Progenitor cell of endocrine pancreas (in vitro differentiated cells): ENCODE data around the gene KLHL13. TPM values are rescaled to one million over a fixed set of nuclear protein-coding genes. Genes with fewer than 3 reads are reported as not detected.

ENCODE experiments used
- DNase-seq: peaks from one replicate; pipeline ENCODE4 v3.0.0; 2021; ENCODE audit warnings: low spot score; ENCODE audit not compliant: unreplicated experiment
- H3K27ac Mint-ChIP-seq: 2 replicates; pipeline ENCODE4 v1.8.0; 2021; ENCODE audit warnings: mild to moderate bottlenecking, moderate library complexity, mixed read lengths
- H3K27me3 Mint-ChIP-seq: 2 replicates; pipeline ENCODE4 v1.8.0; 2021; ENCODE audit warnings: mixed read lengths
- H3K36me3 Mint-ChIP-seq: 2 replicates; pipeline ENCODE4 v1.8.0; 2022; ENCODE audit warnings: mixed read lengths; ENCODE audit not compliant: insufficient read depth
- H3K4me1 Mint-ChIP-seq: 2 replicates; pipeline ENCODE4 v1.8.0; 2021; ENCODE audit warnings: low read depth, mixed read lengths
- H3K4me3 Mint-ChIP-seq: 2 replicates; pipeline ENCODE4 v1.8.0; 2021; ENCODE audit warnings: low read depth, mild to moderate bottlenecking, moderate library complexity, mixed read lengths
- H3K9me3 Mint-ChIP-seq: 2 replicates; pipeline ENCODE4 v1.8.0; 2021; ENCODE audit warnings: low read depth, mixed read lengths
- CTCF ChIP-seq: fragments of 200-600 bp; sonication (generic); IDR thresholded peaks from one replicate; pipeline ENCODE4 v1.5.0; 2021; ENCODE audit warnings: antibody characterized with exemption, mild to moderate bottlenecking; ENCODE audit not compliant: unreplicated experiment
- total RNA-seq: library from RNA; stranded (reverse); gene quantifications from 2 replicates; pipeline ENCODE4 v1.2.1, GENCODE V29; 2021

Gene KLHL13
- total RNA-seq, 1 donor from 2014 or later: 5.6 TPM

- Mint-ChIP-seq H3K27me3 (no peaks in the 10 kb centered on the region), H3K36me3 (no peaks in the 10 kb centered on the region), H3K4me3 (no peak overlapping the region), H3K9me3 (peaks cover 13% of the 10 kb centered on the region), H3K4me1 (no peaks in the 10 kb centered on the region), H3K27ac (no peak overlapping the region)
- TF ChIP-seq CTCF: no peak
- no peak for DNase-seq
Measured at GRCh38 chrX:117871796-117872195, 244.8 kb downstream of the KLHL13 start.

- no peaks in the 10 kb centered on the region for H3K4me1 Mint-ChIP-seq
- no peaks in the 10 kb centered on the region for H3K27me3 Mint-ChIP-seq
- H3K27ac Mint-ChIP-seq: no peak overlapping the region
- no peaks in the 10 kb centered on the region for H3K36me3 Mint-ChIP-seq
- H3K4me3 Mint-ChIP-seq: no peak overlapping the region
- no peak for DNase-seq
- peaks cover 12% of the 10 kb centered on the region for H3K9me3 Mint-ChIP-seq
- TF ChIP-seq CTCF: no peak
Measured at GRCh38 chrX:117860517-117860916, 256.1 kb downstream of the KLHL13 start.

- H3K4me3 Mint-ChIP-seq: no peak overlapping the region
- peaks cover 2% of the 10 kb centered on the region for H3K4me1 Mint-ChIP-seq
- H3K27me3 Mint-ChIP-seq: no peaks in the 10 kb centered on the region
- H3K27ac Mint-ChIP-seq: no peak overlapping the region
- no peak for DNase-seq
- no peak for TF ChIP-seq CTCF
- H3K9me3 Mint-ChIP-seq: peaks cover 16% of the 10 kb centered on the region
- H3K36me3 Mint-ChIP-seq: no peaks in the 10 kb centered on the region
Measured at GRCh38 chrX:117854806-117855205, 261.8 kb downstream of the KLHL13 start.

GRCh38 chrX:117851025-117851424 is 265.6 kb downstream of the KLHL13 start:
- Mint-ChIP-seq H3K9me3 (peaks cover 16% of the 10 kb centered on the region), H3K27me3 (no peaks in the 10 kb centered on the region), H3K4me1 (peaks cover 2% of the 10 kb centered on the region), H3K4me3 (no peak overlapping the region), H3K36me3 (no peaks in the 10 kb centered on the region), H3K27ac (no peak overlapping the region)
- no peak for DNase-seq
- no peak for TF ChIP-seq CTCF

Other genes with a start within 250 kb of the KLHL13 start
- gene WDR44, start 229.3 kb upstream of the KLHL13 start, total RNA-seq: 10.0 and 11.8 TPM in 2 replicates